ENCODE results near the gene MPRIP.

MPRIP gene

DNA sequence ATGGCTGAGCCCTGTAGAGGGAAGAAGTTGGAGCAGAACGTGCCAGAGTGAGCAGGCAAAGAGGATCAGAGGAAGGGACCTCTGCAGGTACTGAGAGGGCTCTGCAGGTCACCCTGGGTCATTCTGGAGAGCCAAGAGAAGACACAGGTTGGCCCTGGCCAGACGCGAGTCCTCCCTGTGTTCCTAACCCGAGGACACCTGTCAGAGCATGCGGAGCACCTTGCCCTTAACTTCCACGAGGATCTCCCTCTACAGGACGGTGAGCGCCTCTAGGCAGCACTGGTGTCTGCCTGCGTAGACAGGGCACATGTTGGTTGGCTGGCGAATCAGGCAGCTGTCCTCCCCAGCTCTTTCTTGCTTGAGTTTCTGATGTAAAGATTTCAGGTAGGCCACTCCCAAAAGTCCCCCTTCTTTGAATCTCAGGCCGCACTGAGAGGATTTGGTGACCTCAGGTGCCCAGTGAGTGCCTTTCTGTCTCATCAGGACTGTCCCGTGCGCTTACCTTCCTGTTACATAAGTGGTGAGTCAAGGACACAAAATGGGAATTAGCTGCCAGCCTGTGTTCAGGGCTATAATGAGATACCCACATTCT is 45.3 kb downstream of the MPRIP start:
- no peak for ATAC-seq

DNA sequence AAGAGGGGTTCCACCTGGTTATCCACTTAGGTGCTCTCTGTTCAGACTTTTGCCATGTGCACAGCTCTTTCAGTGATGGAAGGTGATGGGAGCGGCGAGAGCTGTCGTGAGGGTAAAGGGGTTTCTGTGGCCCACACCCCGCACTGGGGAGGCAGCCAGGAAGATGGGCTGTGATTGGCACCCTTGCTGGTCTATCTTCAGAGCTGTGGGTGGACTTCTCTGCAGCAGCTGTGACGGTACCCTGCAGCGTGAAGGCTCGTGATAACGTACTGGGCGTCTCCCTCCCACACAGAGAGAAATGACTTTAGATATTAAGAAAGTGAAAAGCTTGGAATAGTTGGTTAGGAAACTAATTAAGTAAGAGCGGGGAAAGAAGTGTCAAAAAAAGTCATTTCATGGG is 45.8 kb downstream of the MPRIP start:
- DNase-seq (no peak), ATAC-seq (no peak)

More for the DNA sequence above, 45.3 kb downstream of the MPRIP start:
- DNase-seq, result no peak

DNA sequence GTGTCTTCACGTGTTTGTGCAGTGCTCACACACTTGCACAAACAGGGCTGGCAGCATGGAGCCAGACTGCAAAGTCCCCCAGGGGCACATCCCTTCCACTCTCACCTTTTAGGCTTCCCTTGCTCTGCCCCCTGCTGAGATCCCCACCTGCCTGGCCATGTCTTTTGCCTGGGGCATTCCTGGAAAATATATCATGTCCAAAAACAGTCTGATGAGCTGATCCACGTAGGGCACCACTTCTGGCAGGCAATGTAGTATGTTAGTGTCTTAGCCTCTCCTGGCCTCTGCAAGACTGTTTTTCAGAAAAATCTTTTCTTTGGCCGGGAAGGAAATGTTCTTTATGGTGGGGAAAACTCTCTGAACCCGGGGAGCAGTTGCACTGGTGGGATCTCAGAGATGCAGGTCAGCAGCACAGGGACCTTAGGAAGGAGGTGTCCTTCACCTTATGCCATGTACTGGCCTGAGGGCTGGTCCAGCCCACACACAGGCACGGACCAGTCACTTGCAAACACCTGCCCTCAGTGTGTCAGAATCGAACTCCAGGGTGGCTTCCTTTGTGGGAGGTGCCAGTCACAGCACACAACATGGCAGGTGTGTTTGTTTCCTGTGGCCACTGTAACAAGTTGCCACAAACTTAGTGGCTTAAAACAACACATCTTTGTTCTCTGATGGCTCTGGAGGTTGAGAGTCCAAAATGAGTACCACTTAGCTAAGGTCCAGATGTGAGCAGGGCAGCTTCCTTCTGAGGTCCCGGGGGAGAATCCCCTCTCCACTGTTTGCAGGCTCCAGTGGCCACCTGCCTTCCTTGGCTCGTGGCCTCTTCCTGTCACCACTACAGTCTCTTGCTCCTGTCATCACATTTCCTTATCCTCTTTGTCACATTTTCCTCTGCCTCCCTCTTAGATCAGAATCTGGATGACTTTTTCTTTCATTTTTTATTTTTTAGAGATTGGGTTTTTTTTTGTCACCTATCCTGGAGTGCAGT is 46.6 kb downstream of the MPRIP start:
- DNase-seq, result no peak
- no peak for ATAC-seq

DNA sequence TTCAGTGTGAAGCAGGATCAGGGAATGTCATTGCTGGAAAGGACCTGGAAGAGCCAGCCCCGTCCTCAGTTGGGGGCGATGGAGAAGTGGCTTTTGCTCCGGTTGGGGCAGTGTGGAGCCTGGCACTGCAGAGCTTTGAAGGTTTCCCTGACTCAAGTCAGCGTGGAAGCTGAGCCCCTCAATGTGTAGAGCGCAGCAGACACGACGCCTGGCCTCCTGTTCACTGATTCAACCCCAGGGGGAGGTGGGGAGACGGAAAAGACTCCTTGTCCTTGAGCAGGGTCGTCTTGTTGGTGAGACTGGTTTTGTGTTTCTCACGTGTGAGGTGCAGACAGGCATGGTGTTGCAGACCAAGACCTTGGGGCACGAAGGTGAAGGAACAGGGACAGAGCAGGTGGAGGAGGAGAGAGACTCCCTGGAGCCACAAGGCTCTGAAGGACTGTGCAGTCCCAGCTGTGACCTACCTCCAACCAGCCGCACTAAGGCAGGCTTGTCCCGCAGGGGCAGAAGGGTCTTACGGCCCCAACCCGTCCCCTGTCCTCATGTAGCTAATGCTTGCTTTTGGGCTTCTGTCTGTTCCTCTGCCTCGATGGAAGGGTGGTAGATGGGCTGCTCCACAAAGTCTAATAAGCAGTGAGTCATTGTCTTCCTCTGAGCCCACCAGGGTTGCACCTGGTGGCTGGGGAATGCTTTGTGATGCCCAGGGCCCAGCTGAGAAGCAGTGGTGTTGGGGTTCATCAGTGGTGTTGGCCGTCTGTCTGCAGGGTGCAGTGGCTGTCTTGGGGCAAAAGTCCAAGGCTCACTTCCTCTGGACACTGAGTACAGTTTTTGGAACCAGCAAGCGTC is 47.8 kb downstream of the MPRIP start:
- no peak for ATAC-seq
- DNase-seq, result no peak

DNA sequence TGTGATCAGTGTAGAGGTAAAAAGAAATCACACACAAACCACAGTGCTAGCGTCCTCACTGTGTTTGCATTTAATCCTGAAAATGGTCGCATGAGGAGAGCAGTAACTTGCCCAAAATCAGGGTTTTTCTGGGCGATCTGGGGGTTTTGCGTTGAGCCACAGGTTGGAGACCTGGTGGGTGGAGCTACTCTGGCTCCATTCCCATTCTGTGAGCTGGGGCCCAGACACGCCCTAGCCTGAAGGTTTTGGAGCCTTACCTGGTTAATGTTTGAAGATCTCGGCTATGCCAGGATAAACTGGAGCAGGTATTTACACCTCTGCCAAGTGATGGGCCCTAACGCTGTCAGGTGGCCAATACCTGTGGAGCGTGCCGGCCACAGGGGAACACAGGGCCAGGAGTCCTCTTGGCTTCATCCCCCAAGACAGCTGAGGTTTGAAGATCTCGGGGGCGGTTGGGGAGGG is 48.4 kb downstream of the MPRIP start:
- ATAC-seq (no peak), DNase-seq (no peak)

DNA sequence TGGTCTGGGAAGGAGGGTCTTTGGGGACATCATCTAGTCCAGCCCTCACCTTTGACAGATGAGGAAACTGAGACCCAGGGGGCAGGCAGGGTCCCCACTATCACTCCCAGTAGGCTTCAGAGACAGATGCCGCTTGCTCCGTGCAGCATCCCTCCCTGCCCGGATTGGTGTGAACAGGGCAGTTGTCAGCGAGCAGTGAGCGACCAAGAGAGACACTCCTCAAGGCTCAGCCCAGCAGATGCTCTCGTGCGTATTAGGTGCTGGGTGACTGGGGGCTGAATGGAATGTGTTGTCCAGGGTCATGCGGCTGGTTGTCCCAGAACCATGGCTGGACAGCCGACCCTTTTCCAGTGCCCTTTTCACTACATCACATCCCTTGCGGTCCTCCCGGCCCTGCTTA is 49.0 kb downstream of the MPRIP start:
- no peak for ATAC-seq
- DNase-seq, result no peak

DNA sequence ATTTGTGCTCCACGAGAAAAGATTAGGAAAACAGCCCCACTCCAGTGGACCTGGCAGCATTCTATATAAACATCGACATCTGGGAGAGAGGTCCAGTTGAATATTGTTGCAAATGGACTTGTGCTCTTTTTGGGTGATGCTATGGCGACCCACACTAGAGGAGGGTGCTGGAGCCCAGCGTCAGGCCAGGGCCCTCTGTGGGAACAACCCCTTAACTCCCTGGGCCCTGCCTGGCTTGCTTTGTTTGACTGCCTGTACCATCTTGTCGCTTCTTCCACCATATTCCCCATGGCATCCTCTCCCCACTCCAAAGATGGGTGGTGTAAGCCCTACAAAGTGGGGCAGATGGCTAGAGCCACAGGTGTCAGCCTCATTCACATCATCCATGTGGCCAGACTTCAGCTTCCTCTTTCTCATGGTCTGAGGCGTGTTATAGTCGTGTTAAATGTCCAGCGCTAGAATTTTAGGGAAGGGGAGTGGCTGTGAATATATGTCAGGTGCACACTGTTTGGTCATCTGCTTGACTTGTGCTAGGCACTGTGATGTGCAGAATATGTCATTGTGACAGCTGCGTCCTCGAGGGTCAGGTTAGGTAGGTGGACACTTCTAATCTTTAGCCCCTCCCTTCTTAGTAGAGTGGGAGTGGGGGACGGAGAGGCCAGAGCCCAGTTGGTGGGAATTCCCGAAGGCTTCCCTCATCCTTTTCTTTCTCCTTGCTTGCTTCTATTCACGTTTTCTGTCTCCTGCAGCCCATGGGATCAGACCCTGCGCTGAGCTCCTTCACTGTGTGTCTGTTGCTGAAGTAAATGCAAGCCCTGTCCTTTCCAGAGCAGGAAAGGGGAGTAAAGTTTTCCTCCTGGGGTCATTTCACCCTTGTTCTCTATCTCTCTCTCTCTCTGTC is 49.8 kb downstream of the MPRIP start:
- ATAC-seq, result no peak

DNA sequence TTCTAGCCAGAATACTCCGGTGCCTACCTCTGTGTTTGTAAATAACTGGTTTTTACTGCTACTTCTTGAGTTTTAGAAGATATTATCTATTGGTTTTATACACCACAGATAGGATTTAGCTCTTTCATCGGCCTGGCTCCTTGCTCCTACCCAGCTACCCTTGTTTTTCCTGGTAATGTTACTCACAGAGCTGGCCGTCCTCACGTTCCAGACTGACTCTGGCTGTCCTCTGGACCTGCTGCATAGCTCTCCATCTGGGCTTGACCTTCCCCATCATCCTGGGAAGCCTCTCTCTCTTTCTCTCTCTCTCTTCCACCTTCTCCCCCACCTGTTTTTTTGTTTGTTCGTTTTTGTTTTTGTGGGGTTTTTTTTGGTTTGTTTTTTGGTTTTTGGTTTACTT is 51.5 kb downstream of the MPRIP start:
- ATAC-seq (no peak), DNase-seq (no peak)

More for the DNA sequence above, 49.8 kb downstream of the MPRIP start:
- DNase-seq, result no peak

DNA sequence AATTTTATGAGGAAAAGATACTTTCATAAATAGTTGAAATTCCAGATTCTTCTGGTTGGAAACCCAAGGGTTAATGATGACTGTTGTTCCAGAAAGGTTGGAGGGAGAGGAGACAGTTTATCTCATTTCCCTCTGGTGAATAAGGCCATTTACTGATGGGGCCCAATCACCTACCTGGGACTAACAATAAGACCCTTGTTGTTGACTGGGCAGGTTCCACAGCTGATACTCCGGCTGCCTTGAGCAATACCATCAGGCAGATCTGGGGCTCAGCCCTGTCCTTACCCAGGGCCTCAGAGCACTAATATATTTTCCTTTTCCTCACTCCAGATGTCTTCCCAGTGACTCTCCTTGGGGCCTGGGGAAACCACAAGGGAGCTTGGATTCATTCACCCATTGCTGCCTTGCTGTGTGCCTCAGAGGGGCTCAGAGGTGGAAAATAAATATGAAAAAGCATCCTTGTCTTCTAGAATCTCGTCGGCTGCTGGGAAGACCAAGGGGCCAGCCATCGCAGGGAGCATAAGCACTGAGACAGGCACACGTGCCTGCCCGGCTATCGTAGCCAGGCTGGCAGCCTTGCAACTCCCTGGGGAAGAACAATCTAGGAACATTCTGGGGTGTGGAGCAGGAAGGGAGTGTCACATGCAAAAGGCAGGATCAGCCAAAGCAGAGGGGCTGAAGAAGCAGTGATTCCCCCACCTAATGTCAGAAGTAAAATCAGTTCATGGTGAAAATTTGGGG is 54.4 kb downstream of the MPRIP start:
- DNase-seq (no peak), ATAC-seq (no peak)

DNA sequence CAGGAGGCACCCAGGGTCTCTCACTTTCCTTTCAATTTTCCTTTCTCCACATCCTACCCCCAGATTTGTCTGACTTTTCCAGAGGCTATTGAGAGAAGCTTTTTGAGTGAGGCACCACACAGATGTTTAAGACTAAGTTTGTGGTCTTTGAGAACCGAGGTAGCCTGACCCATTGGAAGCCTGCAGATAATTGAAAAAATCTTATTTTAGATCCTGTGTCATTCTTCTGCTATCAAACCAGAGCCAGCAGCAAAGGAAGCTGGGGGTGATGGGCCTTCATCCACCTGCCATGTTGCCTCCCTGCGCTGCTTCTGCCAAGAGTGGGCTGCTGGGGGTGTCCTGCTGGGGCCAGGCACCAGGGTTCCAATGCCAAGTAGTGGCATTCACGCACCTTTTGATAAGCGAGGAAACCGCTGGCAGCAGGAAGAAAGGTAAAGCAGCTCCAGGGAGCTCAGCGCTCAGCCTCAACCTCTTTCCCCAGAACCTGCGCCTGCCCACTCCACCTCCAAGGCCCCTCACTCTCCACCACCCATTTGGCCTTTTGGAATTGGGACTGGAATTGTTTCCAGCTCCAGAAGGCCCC is 55.6 kb downstream of the MPRIP start:
- no peak for ATAC-seq
- DNase-seq, result no peak

DNA sequence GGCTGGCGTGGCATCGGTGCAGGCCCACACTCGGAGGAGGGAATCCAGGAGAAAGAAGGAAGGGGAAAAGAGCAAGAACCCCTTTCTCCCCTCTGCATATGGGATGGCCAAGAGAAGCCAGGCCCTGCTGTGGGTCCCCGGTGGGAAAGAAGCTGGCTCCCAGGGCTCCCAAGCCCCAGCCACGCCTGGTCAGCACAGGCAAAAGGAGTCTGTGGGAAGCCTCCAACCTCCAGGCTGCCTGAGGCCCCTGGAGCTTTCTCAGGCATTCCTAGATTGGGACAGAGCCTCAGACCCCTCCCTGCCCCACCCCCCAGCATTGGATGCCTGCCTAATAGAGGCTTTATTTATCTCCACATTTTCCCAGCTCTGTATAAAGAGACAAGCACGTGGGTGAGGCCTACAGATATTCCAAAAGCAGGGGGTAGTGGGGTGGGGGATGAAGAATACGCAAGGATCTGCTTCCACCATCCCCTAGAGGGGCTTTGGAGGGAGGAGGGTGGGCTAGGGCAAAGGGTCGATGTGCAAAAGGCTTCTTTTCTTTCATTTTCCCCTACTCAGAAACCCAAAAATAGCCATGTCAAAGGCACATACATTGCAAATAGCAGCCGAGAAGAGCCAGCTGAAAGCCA is 56.4 kb downstream of the MPRIP start:
- DNase-seq (no peak), ATAC-seq (no peak)

DNA sequence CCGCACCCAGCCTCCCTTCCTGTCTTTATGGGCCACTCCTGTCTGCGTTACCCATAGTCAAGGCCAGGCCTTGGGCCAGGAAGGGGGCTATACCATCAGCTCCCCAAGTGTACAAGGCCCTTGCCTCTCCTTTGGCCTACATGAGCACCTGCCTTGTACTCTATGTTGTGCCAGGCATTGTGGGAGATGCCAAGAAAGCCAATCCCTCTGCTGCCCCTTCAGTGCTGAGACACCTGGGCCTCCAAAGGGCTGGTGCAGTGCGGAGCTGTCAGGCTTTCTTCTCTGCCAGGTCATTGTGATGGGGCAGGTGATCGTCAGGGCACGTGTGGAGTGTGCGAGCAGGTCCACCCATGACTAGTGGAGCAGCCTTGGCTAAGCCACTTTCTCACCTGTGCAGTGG is 59.9 kb downstream of the MPRIP start:
- ATAC-seq (no peak), DNase-seq (no peak)

DNA sequence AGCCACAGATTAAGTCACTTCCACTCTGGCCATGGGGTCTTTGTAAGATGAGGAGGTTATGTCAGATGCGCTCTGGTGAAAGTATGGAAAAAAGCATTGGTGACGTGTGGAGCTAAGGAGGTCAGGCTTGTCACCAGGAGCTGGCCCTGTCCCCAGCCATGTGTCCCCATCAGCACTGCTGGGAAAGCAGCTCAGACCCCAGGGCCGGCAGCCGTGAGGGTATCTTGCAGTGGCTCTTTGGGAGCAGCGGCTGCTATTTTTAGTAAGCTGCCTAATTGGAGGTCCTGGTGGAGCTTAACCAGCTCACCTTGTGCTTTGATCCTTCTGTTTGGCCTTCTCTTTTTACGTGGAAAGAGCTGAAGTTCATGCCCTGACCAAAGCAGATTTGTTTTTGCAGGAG is 60.9 kb downstream of the MPRIP start:
- no peak for DNase-seq
- no peak for ATAC-seq

DNA sequence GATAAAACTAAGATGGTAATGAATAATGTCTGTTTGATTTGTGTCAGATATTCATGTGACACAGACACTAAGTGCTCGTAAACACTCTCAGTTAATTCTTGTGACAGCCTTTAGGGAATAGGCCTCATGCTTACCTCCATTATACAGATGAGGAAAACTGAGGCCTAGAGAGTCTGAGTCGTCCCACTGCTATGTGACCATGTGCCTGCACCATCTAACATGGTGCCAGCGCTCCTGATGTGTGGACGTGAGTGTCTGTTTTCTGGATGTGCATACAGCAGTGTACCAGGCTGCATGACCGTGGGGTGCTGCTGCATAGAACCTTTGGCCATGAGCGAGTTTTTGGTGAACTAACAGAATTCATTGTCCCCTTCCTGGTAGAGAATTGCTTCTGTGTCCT is 61.8 kb downstream of the MPRIP start:
- no peak for ATAC-seq
- DNase-seq, result no peak

DNA sequence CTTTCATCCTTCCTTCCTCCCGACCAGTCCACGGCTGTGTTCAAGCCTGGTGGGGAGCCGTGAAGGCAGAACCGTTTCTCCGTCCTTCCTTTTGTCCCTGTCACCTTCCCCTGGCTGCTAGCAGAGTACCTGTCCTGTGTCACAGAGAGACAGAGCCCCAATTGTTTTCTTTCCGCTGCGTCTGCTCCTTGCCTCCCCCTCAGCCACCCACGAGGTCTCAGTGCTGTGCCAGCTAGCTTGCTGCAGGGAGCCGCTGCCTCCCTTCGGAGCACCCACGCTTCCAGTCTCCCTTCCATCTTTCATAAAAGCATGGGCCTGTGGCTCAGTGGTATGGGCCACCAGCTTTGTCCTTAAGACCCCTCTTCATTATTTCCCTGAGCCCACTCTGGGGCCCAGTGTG is 62.2 kb downstream of the MPRIP start:
- DNase-seq (no peak), ATAC-seq (no peak)

DNA sequence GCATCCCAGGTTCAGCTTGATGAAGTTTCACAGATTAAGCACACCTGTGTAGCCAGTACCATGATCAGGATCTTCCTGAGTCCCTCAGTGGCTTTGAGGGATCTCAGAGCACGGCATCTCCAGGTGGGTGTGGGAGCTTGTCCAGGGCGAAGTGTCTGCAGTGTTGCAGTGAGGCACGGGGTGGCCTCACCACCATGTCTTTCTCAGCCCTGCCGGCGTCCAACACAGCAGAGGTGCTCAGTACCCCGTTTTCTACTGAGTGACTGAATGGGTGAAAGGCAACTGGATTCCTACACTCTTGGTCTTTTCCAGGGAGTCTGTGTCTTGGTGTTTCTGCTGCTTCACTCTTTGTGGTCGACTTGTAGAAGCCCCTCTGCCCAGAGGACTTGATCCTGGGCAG is 63.7 kb downstream of the MPRIP start:
- no peak for ATAC-seq
- no peak for DNase-seq

DNA sequence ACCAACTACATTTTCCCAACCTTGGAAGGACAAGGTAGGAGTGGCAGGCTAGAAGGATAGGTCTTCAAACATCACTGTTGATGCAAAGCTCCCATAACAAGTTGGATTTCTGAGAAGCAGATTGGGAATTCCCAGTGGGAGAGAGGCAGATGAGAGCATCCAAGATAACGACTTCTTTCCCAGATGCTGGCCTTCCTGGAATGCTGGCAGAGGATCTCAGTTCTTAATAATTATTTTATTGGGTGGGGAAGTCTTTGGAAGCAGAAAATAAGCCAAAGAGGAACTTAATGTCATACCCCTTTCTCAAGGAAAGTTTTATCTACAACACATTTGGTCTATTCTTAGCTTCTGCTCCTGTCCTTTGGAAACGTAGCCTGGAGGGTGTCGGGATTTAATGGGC is 64.5 kb downstream of the MPRIP start:
- no peak for DNase-seq
- ATAC-seq, result no peak

DNA sequence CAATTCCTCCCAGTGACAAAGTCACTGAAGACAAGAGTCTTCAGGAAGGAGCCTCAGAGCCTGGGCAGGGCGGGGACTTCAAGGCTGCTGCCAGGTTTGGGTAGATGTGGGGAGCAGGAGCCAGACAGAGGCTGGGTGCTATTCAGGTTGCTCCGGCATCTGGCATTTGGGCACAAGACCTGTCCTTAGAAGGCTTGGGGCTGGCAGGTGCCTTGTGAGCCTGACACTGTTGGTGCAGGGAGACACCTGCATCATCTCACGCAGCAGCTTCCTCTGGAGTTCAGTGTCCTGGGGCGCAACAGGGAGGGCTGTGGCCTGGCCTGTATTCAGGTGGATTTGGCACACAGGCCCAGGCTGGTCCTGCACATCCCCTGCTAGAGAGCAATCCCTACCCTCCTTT is 65.0 kb downstream of the MPRIP start:
- no peak for ATAC-seq
- no peak for DNase-seq

DNA sequence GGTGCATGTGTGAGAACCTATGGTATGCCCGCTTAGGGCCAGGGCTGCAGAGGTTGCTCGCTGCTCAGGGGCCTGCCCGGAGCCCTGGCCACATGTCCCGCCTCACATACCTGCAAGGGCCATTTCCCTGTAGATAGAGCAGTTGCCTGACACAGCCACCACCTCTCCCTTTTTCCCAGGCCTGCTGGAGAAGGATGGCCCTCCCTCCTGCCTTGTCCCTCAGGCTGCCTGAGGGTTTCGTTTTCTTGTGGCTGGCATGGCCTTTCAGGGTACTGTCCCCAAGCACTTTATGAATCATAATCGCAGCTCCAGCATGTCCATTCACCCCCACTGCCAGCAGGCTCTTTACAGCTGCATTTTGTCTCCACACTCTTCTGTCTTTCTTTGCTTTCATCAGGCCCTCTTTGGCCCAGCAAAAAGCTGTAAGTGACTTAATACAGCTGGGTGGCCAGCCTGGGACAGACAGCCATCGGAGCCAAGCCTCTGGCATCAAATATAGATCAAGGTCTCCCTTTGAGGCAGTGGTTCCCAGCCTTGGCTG is 65.7 kb downstream of the MPRIP start:
- DNase-seq, result no peak
- peak; percentile 48 for ATAC-seq
